HepG2 (cell line): ENCODE results near the gene B4GALT5. TPM values are rescaled to one million over a fixed set of nuclear protein-coding genes. Genes with fewer than 3 reads are reported as not detected.

ENCODE experiments used
- ATF3 ChIP-seq: sonication (generic); formaldehyde crosslinking; IDR thresholded peaks from 2 replicates; pipeline ENCODE4 v1.4.0; 2020; ENCODE audit warnings: missing genetic modification reagents
- EEA1 ChIP-seq: sonication (generic); formaldehyde crosslinking; IDR thresholded peaks from 2 replicates; pipeline ENCODE4 v1.5.1; 2020; ENCODE audit warnings: mild to moderate bottlenecking, missing genetic modification reagents, borderline replicate concordance
- FOXC1 ChIP-seq: sonication (generic); formaldehyde crosslinking; IDR thresholded peaks from 2 replicates; pipeline ENCODE4 v1.8.0; 2022; ENCODE audit warnings: mild to moderate bottlenecking, missing genetic modification reagents, borderline replicate concordance
- KAT2B ChIP-seq: fragments of 150-350 bp; IDR thresholded peaks from 2 replicates; pipeline ENCODE4 v1.6.1; 2014; ENCODE audit warnings: low read depth, low read length, borderline replicate concordance
- KLF12 ChIP-seq: sonication (generic); formaldehyde crosslinking; IDR thresholded peaks from 2 replicates; pipeline ENCODE4 v1.4.0; 2020; ENCODE audit warnings: missing genetic modification reagents, borderline replicate concordance
- MTF1 ChIP-seq: sonication (generic); formaldehyde crosslinking; IDR thresholded peaks from 2 replicates; pipeline ENCODE4 v1.5.0; 2020; ENCODE audit warnings: missing genetic modification reagents
- PLSCR1 ChIP-seq: sonication (generic); formaldehyde crosslinking; IDR thresholded peaks from 2 replicates; pipeline ENCODE4 v1.5.0; 2020; ENCODE audit warnings: missing genetic modification reagents, mild to moderate bottlenecking, borderline replicate concordance
- ZBTB20 ChIP-seq: sonication (generic); formaldehyde crosslinking; IDR thresholded peaks from 2 replicates; pipeline ENCODE4 v1.8.1; 2023; ENCODE audit warnings: missing genetic modification reagents, low read depth, mild to moderate bottlenecking, borderline replicate concordance
- ZBTB43 ChIP-seq: sonication (generic); formaldehyde crosslinking; conservative IDR thresholded peaks from 2 replicates; pipeline ENCODE4 v1.4.0; 2020; ENCODE audit warnings: missing genetic modification reagents
- ZFP91 ChIP-seq: sonication (generic); formaldehyde crosslinking; IDR thresholded peaks from 2 replicates; pipeline ENCODE4 v1.9.0; 2022; ENCODE audit warnings: missing genetic modification reagents, mild to moderate bottlenecking, borderline replicate concordance
- ZNF441 ChIP-seq: sonication (generic); formaldehyde crosslinking; IDR thresholded peaks from 2 replicates; pipeline ENCODE4 v1.7.0; 2021; ENCODE audit warnings: missing genetic modification reagents, borderline replicate concordance
- ZNF512B ChIP-seq: sonication (generic); formaldehyde crosslinking; IDR thresholded peaks from 2 replicates; pipeline ENCODE4 v1.5.1; 2020; ENCODE audit warnings: missing genetic modification reagents, mild to moderate bottlenecking, borderline replicate concordance
- ZNF562 ChIP-seq: sonication (generic); formaldehyde crosslinking; IDR thresholded peaks from 2 replicates; pipeline ENCODE4 v1.8.0; 2022; ENCODE audit warnings: missing genetic modification reagents, borderline replicate concordance
- ZNF564 ChIP-seq: sonication (generic); formaldehyde crosslinking; IDR thresholded peaks from 2 replicates; pipeline ENCODE4 v1.8.1; 2023; ENCODE audit warnings: mild to moderate bottlenecking, missing genetic modification reagents
- ZNF788 ChIP-seq: sonication (generic); formaldehyde crosslinking; IDR thresholded peaks from 2 replicates; pipeline ENCODE4 v1.5.0; 2020; ENCODE audit warnings: mild to moderate bottlenecking, missing genetic modification reagents, borderline replicate concordance
- polyA plus RNA-seq, 8 experiments: library from polyadenylated mRNA; depleted of rRNA in 3 of 8; stranded (reverse) in 7 of 8; unstranded in 1 of 8; fragments of >200 nt; fragmentation: Illumina TruSeq in 4 of 8; extraction: Trizol in 4 of 8; gene quantifications; 2 replicates each; pipeline versions ENCODE4 v1.2.1 to v1.2.3, GENCODE V29; 2011 to 2016; ENCODE audit warnings: low read depth in 4 of 8, missing spikeins in 1 of 8, mixed read lengths in 1 of 8; ENCODE audit not compliant: insufficient read depth in 1 of 8
- total RNA-seq, 5 experiments: library from RNA; depleted of rRNA; stranded (reverse); fragments of >200 nt; fragmentation: Illumina TruSeq; extraction: Trizol; gene quantifications; 2 replicates each; pipeline ENCODE4 v1.2.3, GENCODE V29; 2016; ENCODE audit warnings: low read depth in 1 of 5

Gene B4GALT5
- total and polyA plus RNA-seq, 2 of the 13 experiments (the other 11 are each of a cell fraction or from before 2014, with no cell fraction given) = 27.3 to 30.9 TPM

GRCh38 chr20:49615401-49616153 is 98.1 kb downstream of the B4GALT5 start (continued):
- TF ChIP-seq KAT2B (no peak), ZBTB20 (no peak), ZNF788 (CRISPR knock-in tag) (no peak), ZFP91 (peak; percentile 43; the same call in 1 of the 2 replicates), PLSCR1 (CRISPR knock-in tag) (no peak), ZNF441 (CRISPR knock-in tag) (no peak), ZBTB43 (CRISPR knock-in tag) (no peak), ATF3 (CRISPR knock-in tag) (0 out of 2 replicates have a peak, but pooled peaks have one; percentile 57), EEA1 (CRISPR knock-in tag) (no peak), FOXC1 (CRISPR knock-in tag) (no peak), KLF12 (CRISPR knock-in tag) (no peak), ZNF562 (CRISPR knock-in tag) (no peak), ZNF564 (CRISPR knock-in tag) (no peak), MTF1 (CRISPR knock-in tag) (no peak), ZNF512B (peak; percentile 93; the same call in 1 of the 2 replicates)
